Liver (tissue), 9 donors: ENCODE data around the gene MOB1A. TPM values are rescaled to one million over a fixed set of nuclear protein-coding genes. Genes with fewer than 3 reads are reported as not detected.

Source experiments
- DNase-seq: peaks from one replicate; pipeline ENCODE4 v3.0.0-alpha.2; 2017; ENCODE audit warnings: low spot score
- H3K27ac ChIP-seq, 2 donors: one replicate each; pipeline ENCODE4 v1.7.0; 2013; ENCODE audit warnings: inconsistent platforms in 2 of 2, low read length in 2 of 2, control low read depth in 1 of 2, low read depth in 1 of 2, mild to moderate bottlenecking in 1 of 2
- H3K27me3 ChIP-seq, 4 donors: one replicate each; pipeline versions ENCODE4 v1.6.1 to v1.7.0; 2013; ENCODE audit warnings: low read length in 3 of 4, inconsistent platforms in 1 of 4, mild to moderate bottlenecking in 1 of 4, moderate library complexity in 1 of 4; ENCODE audit not compliant: control insufficient read depth in 4 of 4, insufficient read depth in 4 of 4
- H3K36me3 ChIP-seq, 4 donors: one replicate each; pipeline versions ENCODE4 v1.6.1 to v1.7.0; 2013; ENCODE audit warnings: low read length in 3 of 4, mild to moderate bottlenecking in 3 of 4, low read depth in 1 of 4, moderate library complexity in 1 of 4; ENCODE audit not compliant: control insufficient read depth in 4 of 4, insufficient read depth in 3 of 4
- H3K4me1 ChIP-seq, 4 donors: one replicate each; pipeline versions ENCODE4 v1.6.1 to v1.7.0; 2013; ENCODE audit warnings: low read length in 3 of 4, mild to moderate bottlenecking in 3 of 4, moderate library complexity in 1 of 4; ENCODE audit not compliant: control insufficient read depth in 4 of 4, insufficient read depth in 4 of 4
- H3K4me3 ChIP-seq, 3 donors: one replicate each; pipeline versions ENCODE4 v1.6.1 to v1.7.0; 2013; ENCODE audit warnings: low read length in 3 of 3, control low read depth in 1 of 3, low read depth in 1 of 3, mild to moderate bottlenecking in 1 of 3
- H3K9ac ChIP-seq, 2 donors: one replicate each; pipeline ENCODE4 v1.7.0; 2013; ENCODE audit warnings: low read length in 2 of 2, mild to moderate bottlenecking in 2 of 2, moderate library complexity in 2 of 2, control low read depth in 1 of 2, low read depth in 1 of 2
- H3K9me3 ChIP-seq, 4 donors: one replicate each; pipeline versions ENCODE4 v1.6.1 to v1.7.0; 2013; ENCODE audit warnings: low read length in 3 of 4; ENCODE audit not compliant: control insufficient read depth in 4 of 4
- ATF3 ChIP-seq: IDR thresholded peaks from 2 replicates; pipeline ENCODE4 v1.6.1; 2016; ENCODE audit warnings: antibody characterized with exemption
- CTCF ChIP-seq: fragments of 150-350 bp; IDR thresholded peaks from 2 replicates; pipeline ENCODE4 v1.5.1; 2017; ENCODE audit warnings: improper control_type of control experiment, low read depth, low read length; ENCODE audit not compliant: missing input control
- EGR1 ChIP-seq, 2 donors: IDR thresholded peaks; 2 replicates each; pipeline ENCODE4 v1.6.1; 2016 to 2018; ENCODE audit warnings: antibody characterized with exemption in 2 of 2, low read depth in 2 of 2
- FOXA1 ChIP-seq: IDR thresholded peaks from 2 replicates; pipeline ENCODE4 v1.6.1; 2016; ENCODE audit warnings: antibody characterized with exemption
- FOXA2 ChIP-seq: IDR thresholded peaks from 2 replicates; pipeline ENCODE4 v1.6.1; 2016; ENCODE audit warnings: antibody characterized with exemption
- GABPA ChIP-seq, 2 donors: IDR thresholded peaks in 1 of 2; conservative IDR thresholded peaks in 1 of 2; 2 replicates each; pipeline ENCODE4 v1.6.1; 2016; ENCODE audit warnings: antibody characterized with exemption in 2 of 2, mild to moderate bottlenecking in 1 of 2, moderate library complexity in 1 of 2
- HNF4A ChIP-seq, 2 donors: conservative IDR thresholded peaks; 2 replicates each; pipeline ENCODE4 v1.6.1; 2016; ENCODE audit warnings: antibody characterized with exemption in 2 of 2, mild to moderate bottlenecking in 2 of 2
- HNF4G ChIP-seq: IDR thresholded peaks from 2 replicates; pipeline ENCODE4 v1.6.1; 2016; ENCODE audit warnings: antibody characterized with exemption
- JUND ChIP-seq, 2 donors: IDR thresholded peaks; 2 replicates each; pipeline ENCODE4 v1.6.1; 2016; ENCODE audit warnings: antibody characterized with exemption in 2 of 2
- NR2F2 ChIP-seq: IDR thresholded peaks from 2 replicates; pipeline ENCODE4 v1.6.1; 2016; ENCODE audit warnings: antibody characterized with exemption
- RAD21 ChIP-seq, 2 donors: IDR thresholded peaks; 2 replicates each; pipeline ENCODE4 v1.6.1; 2016; ENCODE audit warnings: antibody characterized with exemption in 2 of 2, mild to moderate bottlenecking in 2 of 2
- REST ChIP-seq: IDR thresholded peaks from 2 replicates; pipeline ENCODE4 v1.6.1; 2016; ENCODE audit warnings: antibody characterized with exemption, mild to moderate bottlenecking
- RXRA ChIP-seq, 2 donors: IDR thresholded peaks; 2 replicates each; pipeline ENCODE4 v1.6.1; 2017 to 2018; ENCODE audit warnings: antibody characterized with exemption in 2 of 2, mild to moderate bottlenecking in 1 of 2
- SP1 ChIP-seq: IDR thresholded peaks from 2 replicates; pipeline ENCODE4 v1.6.1; 2018; ENCODE audit warnings: antibody characterized with exemption, mild to moderate bottlenecking
- TAF1 ChIP-seq: conservative IDR thresholded peaks from 2 replicates; pipeline ENCODE4 v1.6.1; 2016; ENCODE audit warnings: antibody characterized with exemption, mild to moderate bottlenecking
- YY1 ChIP-seq: IDR thresholded peaks from 2 replicates; pipeline ENCODE4 v1.6.1; 2016; ENCODE audit warnings: antibody characterized with exemption, mild to moderate bottlenecking
- ZBTB33 ChIP-seq: IDR thresholded peaks from 2 replicates; pipeline ENCODE4 v1.6.1; 2016; ENCODE audit warnings: antibody characterized with exemption
- WGBS: extraction: QIAGEN DNeasy Blood & Tissue Kit; methylation state at CpG from one replicate; pipeline ENCODE4 v1.1.7; 2013; 5-methylcytosine and 5-hydroxymethylcytosine counted together
- polyA plus RNA-seq, 2 donors: library from polyadenylated mRNA; stranded (reverse) in 1 of 2; unstranded in 1 of 2; fragments of 200-250 nt in 1 of 2; fragments of >200 nt in 1 of 2; fragmentation: Nextera tagmentation in 1 of 2; extraction: Ambion mirVana in 1 of 2; gene quantifications; one replicate each; pipeline versions ENCODE4 v1.2.1 to v1.2.3, GENCODE V29; 2013 to 2015
- total RNA-seq, 2 donors: library from RNA; depleted of rRNA; stranded (reverse); fragments of >200 nt; gene quantifications; one replicate each; pipeline ENCODE4 v1.2.3, GENCODE V29; 2014
- donor health status: healthy.
- donor health status: healthy.
- donor health status: healthy.
- donor health status: healthy.
- donor health status: healthy.

The MOB1A gene
- total and polyA plus RNA-seq, 4 donors = 15.5 to 44.7 (median 23.0) TPM

GRCh38 chr2:74168739-74169138 is 9.9 kb downstream of the MOB1A start:
- Histone ChIP-seq H3K4me3 (no peak overlapping the region), H3K36me3 (peaks cover 6 to 56% (median 46%) of the 10 kb centered on the region in 4 donors), H3K9me3 (no peaks in the 10 kb centered on the region), H3K27me3 (no peaks in the 10 kb centered on the region), H3K9ac (no peak overlapping the region), H3K4me1 (no peaks in the 10 kb centered on the region), H3K27ac (no peak overlapping the region)
- DNase-seq = no peak
- no peak for TF ChIP-seq ZBTB33
- TF ChIP-seq HNF4G = no peak
- WGBS = 86% methylated on average over 2 of the region's 2 CpGs

GRCh38 chr2:74164761-74165160 is 13.9 kb downstream of the MOB1A start:
- H3K9ac ChIP-seq = no peak overlapping the region
- H3K36me3 ChIP-seq = peaks cover 8 to 66% (median 53%) of the 10 kb centered on the region in 4 donors
- no peak for DNase-seq
- no peak for TF ChIP-seq REST
- no peak for TF ChIP-seq HNF4G
- TF ChIP-seq RAD21 (IDR thresholded peaks at IDR 0.05) = no peak
- TF ChIP-seq JUND (IDR thresholded peaks at IDR 0.05) = no peak
- no peak for TF ChIP-seq SP1
- no peak for TF ChIP-seq GABPA (IDR thresholded peaks at IDR 0.05 in 1 of 2, conservative IDR thresholded peaks at IDR 0.05 in 1 of 2)
- TF ChIP-seq ATF3 = no peak
- no peaks in the 10 kb centered on the region for H3K27me3 ChIP-seq
- H3K27ac ChIP-seq = no peak overlapping the region
- 98% methylated on average over 1 of the region's 1 CpG for WGBS
- no peaks in the 10 kb centered on the region for H3K9me3 ChIP-seq
- no peaks in the 10 kb centered on the region for H3K4me1 ChIP-seq
- H3K4me3 ChIP-seq = no peak overlapping the region

- H3K9ac ChIP-seq = no peak overlapping the region
- H3K4me1 ChIP-seq = no peaks in the 10 kb centered on the region
- 92% methylated on average over 6 of the region's 6 CpGs for whole genome bisulfite sequencing
- no peaks in the 10 kb centered on the region for H3K9me3 ChIP-seq
- no peak for DNase-seq
- H3K36me3 ChIP-seq = peaks cover 11 to 61% (median 48%) of the 10 kb centered on the region in 4 donors
- no peaks in the 10 kb centered on the region for H3K27me3 ChIP-seq
- no peak overlapping the region for H3K27ac ChIP-seq
- no peak overlapping the region for H3K4me3 ChIP-seq
- no peak for TF ChIP-seq TAF1
- no peak for TF ChIP-seq YY1
- no peak for TF ChIP-seq RXRA (IDR thresholded peaks at IDR 0.05)
- no peak for TF ChIP-seq REST
- TF ChIP-seq HNF4G = no peak
- no peak for TF ChIP-seq RAD21 (IDR thresholded peaks at IDR 0.05)
- TF ChIP-seq HNF4A (conservative IDR thresholded peaks at IDR 0.05) = no peak
- no peak for TF ChIP-seq ATF3
- TF ChIP-seq NR2F2 = no peak
- TF ChIP-seq FOXA2 = no peak
- no peak for TF ChIP-seq EGR1 (IDR thresholded peaks at IDR 0.05; ENCODE audit: low read depth in 2 of 2)
- no peak for TF ChIP-seq CTCF
- TF ChIP-seq FOXA1 = no peak
- no peak for TF ChIP-seq GABPA (IDR thresholded peaks at IDR 0.05 in 1 of 2, conservative IDR thresholded peaks at IDR 0.05 in 1 of 2)
- TF ChIP-seq JUND (IDR thresholded peaks at IDR 0.05) = no peak
Observed at GRCh38 chr2:74162951-74163350, 15.7 kb downstream of the MOB1A start.
